Esophagus squamous epithelium (tissue), 4 donors: ENCODE data around the gene FLNB.

ENCODE experiments used
- POLR2A ChIP-seq, 4 donors: fragments of 450-650 bp; IDR thresholded peaks; one replicate each; pipeline ENCODE4 v1.6.1; 2017; ENCODE audit warnings: antibody characterized with exemption in 4 of 4, mild to moderate bottlenecking in 4 of 4, moderate library complexity in 3 of 4
- TF ChIP-seq, protein P1 (sequence below), 6 experiments: fragments of 450-650 bp in 4 of 6; fragments of 200-600 bp in 2 of 6; sonication (generic) in 2 of 6; IDR thresholded peaks; one replicate each; pipeline ENCODE4 v1.5.1; 2016 to 2019; ENCODE audit warnings: antibody characterized with exemption in 6 of 6, mild to moderate bottlenecking in 4 of 6, moderate library complexity in 4 of 6

DNA sequence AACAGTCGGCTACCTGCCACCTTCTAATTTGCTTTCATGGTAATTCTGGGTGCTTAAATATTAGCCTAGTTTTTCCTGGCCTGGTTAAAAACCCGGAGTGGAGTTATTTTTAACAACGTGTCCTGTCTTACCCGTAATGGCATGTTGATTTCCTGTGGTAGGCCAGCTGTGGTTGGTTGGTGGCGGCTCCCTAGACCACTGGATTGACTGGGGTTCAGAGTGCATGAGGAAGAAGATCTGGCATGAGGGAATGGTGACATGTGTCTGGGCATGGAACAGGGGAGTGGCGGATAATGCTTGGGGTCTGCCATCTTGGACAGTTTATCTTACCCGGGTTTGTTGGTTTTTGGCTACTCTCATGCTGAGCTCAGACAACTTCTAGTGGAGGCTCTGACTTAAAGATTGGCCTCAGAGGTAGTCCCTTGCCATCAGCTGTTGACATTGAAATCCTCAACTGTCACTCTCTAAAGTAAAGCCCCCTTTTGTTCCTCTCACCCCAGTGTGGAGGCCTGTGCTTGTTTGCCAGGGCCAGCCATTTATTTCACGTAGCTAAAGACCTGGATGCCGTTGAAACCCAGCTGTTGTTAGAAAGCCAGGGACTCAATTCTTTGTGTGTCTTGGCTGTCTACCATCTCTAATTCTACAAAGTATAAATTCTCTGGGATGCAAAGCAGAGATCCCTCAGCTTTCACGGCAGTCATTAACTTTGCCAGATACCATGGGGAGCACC, 121.0 kb downstream of the FLNB start:
- TF ChIP-seq, protein P1, sequence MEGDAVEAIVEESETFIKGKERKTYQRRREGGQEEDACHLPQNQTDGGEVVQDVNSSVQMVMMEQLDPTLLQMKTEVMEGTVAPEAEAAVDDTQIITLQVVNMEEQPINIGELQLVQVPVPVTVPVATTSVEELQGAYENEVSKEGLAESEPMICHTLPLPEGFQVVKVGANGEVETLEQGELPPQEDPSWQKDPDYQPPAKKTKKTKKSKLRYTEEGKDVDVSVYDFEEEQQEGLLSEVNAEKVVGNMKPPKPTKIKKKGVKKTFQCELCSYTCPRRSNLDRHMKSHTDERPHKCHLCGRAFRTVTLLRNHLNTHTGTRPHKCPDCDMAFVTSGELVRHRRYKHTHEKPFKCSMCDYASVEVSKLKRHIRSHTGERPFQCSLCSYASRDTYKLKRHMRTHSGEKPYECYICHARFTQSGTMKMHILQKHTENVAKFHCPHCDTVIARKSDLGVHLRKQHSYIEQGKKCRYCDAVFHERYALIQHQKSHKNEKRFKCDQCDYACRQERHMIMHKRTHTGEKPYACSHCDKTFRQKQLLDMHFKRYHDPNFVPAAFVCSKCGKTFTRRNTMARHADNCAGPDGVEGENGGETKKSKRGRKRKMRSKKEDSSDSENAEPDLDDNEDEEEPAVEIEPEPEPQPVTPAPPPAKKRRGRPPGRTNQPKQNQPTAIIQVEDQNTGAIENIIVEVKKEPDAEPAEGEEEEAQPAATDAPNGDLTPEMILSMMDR (IDR thresholded peaks at IDR 0.05): no peak
- no peak for TF ChIP-seq POLR2A (IDR thresholded peaks at IDR 0.05)
